HepG2 (cell line): ENCODE measurements around the gene WDR18. TPM values are rescaled to one million over a fixed set of nuclear protein-coding genes. Genes with fewer than 3 reads are reported as not detected.

ENCODE experiments used
- ISL2 ChIP-seq: sonication (generic); formaldehyde crosslinking; IDR thresholded peaks from 2 replicates; pipeline ENCODE4 v1.5.0; 2020; ENCODE audit warnings: missing genetic modification reagents
- RORA ChIP-seq: sonication (generic); formaldehyde crosslinking; IDR thresholded peaks from 2 replicates; pipeline ENCODE4 v1.5.0; 2020; ENCODE audit warnings: mild to moderate bottlenecking, missing genetic modification reagents, moderate library complexity
- U2AF2 ChIP-seq: fragments of 200-400 bp; formaldehyde crosslinking; IDR thresholded peaks from 2 replicates; pipeline ENCODE4 v1.6.1; 2017; ENCODE audit warnings: low read depth, mild to moderate bottlenecking, low read length
- ZFP41 ChIP-seq: sonication (generic); formaldehyde crosslinking; IDR thresholded peaks from 2 replicates; pipeline ENCODE4 v1.4.0; 2020; ENCODE audit warnings: mild to moderate bottlenecking, missing genetic modification reagents, borderline replicate concordance
- ZNF292 ChIP-seq: sonication (generic); formaldehyde crosslinking; IDR thresholded peaks from 2 replicates; pipeline ENCODE4 v1.8.1; 2022; ENCODE audit warnings: mild to moderate bottlenecking, low read depth, missing genetic modification reagents, borderline replicate concordance
- ZNF510 ChIP-seq: sonication (generic); formaldehyde crosslinking; IDR thresholded peaks from 2 replicates; pipeline ENCODE4 v1.4.0; 2020; ENCODE audit warnings: low read depth, mild to moderate bottlenecking, missing genetic modification reagents
- polyA plus RNA-seq, 8 experiments: library from polyadenylated mRNA; depleted of rRNA in 3 of 8; stranded (reverse) in 7 of 8; unstranded in 1 of 8; fragments of >200 nt; fragmentation: Illumina TruSeq in 4 of 8; extraction: Trizol in 4 of 8; gene quantifications; 2 replicates each; pipeline versions ENCODE4 v1.2.1 to v1.2.3, GENCODE V29; 2011 to 2016; ENCODE audit warnings: low read depth in 4 of 8, missing spikeins in 1 of 8, mixed read lengths in 1 of 8; ENCODE audit not compliant: insufficient read depth in 1 of 8
- total RNA-seq, 5 experiments: library from RNA; depleted of rRNA; stranded (reverse); fragments of >200 nt; fragmentation: Illumina TruSeq; extraction: Trizol; gene quantifications; 2 replicates each; pipeline ENCODE4 v1.2.3, GENCODE V29; 2016; ENCODE audit warnings: low read depth in 1 of 5
- TF ChIP-seq, protein P1 (sequence below): sonication (generic); formaldehyde crosslinking; IDR thresholded peaks from 2 replicates; pipeline ENCODE4 v1.4.0; 2020; ENCODE audit warnings: missing genetic modification reagents
- TF ChIP-seq, protein P2 (sequence below): sonication (generic); formaldehyde crosslinking; IDR thresholded peaks from 2 replicates; pipeline ENCODE4 v1.4.0; 2020; ENCODE audit warnings: mild to moderate bottlenecking, missing genetic modification reagents
- TF ChIP-seq, protein P3 (sequence below): sonication (generic); formaldehyde crosslinking; IDR thresholded peaks from 2 replicates; pipeline ENCODE4 v1.5.0; 2020; ENCODE audit warnings: mild to moderate bottlenecking, missing genetic modification reagents
- TF ChIP-seq, protein P4 (sequence below): IDR thresholded peaks from 2 replicates; pipeline ENCODE4 v1.4.0; 2020; ENCODE audit warnings: mild to moderate bottlenecking, missing genetic modification reagents

The WDR18 gene
- total and polyA plus RNA-seq, 2 of the 13 experiments (the other 11 are each of a cell fraction or from before 2014, with no cell fraction given): 36.4 to 47.6 TPM

DNA sequence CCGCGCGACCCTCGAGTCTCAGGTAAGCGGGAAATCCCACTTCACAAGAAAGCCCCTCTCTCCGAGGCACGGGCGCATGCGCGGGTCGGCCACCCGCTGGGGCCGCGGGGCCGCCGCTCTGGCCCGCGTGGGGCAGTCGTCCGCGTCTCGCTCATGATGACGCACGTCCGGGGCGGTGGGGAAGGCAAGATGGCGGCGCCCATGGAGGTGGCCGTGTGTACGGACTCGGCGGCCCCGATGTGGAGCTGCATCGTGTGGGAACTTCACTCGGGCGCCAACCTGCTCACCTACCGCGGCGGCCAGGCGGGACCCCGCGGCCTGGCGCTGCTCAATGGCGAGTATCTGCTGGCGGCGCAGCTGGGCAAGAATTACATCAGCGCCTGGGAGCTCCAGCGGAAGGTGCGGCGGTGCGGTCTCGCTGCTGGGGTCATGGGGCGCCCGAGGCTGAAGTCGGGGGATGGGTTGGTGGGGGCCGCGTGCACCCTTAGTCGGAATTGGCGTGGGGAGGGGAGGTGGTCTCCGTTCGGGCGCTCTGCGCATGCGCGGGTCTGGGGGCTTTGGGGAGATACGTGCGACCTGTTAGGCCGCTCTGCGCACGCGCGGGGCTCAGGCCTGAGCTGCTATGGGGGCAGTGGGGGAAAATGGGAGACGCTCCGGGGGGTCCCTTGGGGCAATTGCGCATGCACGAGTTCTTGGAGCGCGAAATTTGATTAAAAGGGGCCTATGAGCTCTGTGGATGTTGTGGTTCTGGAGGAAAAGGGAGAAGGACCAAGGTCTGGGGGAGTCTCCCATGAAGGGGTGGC is at the start of gene WDR18 (continued):
- TF ChIP-seq ZNF292 (CRISPR knock-in tag) (no peak), ISL2 (CRISPR knock-in tag) (no peak; the same call in 1 of the 2 replicates), RORA (no peak), U2AF2 (0 out of 2 replicates have a peak, but pooled peaks have one; percentile 40), ZFP41 (CRISPR knock-in tag) (0 out of 2 replicates have a peak, but pooled peaks have one; percentile 28), ZNF510 (CRISPR knock-in tag) (no peak)
- TF ChIP-seq, protein P1, sequence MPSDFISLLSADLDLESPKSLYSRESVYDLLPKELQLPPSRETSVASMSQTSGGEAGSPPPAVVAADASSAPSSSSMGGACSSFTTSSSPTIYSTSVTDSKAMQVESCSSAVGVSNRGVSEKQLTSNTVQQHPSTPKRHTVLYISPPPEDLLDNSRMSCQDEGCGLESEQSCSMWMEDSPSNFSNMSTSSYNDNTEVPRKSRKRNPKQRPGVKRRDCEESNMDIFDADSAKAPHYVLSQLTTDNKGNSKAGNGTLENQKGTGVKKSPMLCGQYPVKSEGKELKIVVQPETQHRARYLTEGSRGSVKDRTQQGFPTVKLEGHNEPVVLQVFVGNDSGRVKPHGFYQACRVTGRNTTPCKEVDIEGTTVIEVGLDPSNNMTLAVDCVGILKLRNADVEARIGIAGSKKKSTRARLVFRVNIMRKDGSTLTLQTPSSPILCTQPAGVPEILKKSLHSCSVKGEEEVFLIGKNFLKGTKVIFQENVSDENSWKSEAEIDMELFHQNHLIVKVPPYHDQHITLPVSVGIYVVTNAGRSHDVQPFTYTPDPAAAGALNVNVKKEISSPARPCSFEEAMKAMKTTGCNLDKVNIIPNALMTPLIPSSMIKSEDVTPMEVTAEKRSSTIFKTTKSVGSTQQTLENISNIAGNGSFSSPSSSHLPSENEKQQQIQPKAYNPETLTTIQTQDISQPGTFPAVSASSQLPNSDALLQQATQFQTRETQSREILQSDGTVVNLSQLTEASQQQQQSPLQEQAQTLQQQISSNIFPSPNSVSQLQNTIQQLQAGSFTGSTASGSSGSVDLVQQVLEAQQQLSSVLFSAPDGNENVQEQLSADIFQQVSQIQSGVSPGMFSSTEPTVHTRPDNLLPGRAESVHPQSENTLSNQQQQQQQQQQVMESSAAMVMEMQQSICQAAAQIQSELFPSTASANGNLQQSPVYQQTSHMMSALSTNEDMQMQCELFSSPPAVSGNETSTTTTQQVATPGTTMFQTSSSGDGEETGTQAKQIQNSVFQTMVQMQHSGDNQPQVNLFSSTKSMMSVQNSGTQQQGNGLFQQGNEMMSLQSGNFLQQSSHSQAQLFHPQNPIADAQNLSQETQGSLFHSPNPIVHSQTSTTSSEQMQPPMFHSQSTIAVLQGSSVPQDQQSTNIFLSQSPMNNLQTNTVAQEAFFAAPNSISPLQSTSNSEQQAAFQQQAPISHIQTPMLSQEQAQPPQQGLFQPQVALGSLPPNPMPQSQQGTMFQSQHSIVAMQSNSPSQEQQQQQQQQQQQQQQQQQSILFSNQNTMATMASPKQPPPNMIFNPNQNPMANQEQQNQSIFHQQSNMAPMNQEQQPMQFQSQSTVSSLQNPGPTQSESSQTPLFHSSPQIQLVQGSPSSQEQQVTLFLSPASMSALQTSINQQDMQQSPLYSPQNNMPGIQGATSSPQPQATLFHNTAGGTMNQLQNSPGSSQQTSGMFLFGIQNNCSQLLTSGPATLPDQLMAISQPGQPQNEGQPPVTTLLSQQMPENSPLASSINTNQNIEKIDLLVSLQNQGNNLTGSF (CRISPR knock-in tag): no peak
- TF ChIP-seq, protein P2, sequence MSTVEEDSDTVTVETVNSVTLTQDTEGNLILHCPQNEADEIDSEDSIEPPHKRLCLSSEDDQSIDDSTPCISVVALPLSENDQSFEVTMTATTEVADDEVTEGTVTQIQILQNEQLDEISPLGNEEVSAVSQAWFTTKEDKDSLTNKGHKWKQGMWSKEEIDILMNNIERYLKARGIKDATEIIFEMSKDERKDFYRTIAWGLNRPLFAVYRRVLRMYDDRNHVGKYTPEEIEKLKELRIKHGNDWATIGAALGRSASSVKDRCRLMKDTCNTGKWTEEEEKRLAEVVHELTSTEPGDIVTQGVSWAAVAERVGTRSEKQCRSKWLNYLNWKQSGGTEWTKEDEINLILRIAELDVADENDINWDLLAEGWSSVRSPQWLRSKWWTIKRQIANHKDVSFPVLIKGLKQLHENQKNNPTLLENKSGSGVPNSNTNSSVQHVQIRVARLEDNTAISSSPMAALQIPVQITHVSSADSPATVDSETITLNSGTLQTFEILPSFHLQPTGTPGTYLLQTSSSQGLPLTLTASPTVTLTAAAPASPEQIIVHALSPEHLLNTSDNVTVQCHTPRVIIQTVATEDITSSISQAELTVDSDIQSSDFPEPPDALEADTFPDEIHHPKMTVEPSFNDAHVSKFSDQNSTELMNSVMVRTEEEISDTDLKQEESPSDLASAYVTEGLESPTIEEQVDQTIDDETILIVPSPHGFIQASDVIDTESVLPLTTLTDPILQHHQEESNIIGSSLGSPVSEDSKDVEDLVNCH: no peak
- TF ChIP-seq, protein P3, sequence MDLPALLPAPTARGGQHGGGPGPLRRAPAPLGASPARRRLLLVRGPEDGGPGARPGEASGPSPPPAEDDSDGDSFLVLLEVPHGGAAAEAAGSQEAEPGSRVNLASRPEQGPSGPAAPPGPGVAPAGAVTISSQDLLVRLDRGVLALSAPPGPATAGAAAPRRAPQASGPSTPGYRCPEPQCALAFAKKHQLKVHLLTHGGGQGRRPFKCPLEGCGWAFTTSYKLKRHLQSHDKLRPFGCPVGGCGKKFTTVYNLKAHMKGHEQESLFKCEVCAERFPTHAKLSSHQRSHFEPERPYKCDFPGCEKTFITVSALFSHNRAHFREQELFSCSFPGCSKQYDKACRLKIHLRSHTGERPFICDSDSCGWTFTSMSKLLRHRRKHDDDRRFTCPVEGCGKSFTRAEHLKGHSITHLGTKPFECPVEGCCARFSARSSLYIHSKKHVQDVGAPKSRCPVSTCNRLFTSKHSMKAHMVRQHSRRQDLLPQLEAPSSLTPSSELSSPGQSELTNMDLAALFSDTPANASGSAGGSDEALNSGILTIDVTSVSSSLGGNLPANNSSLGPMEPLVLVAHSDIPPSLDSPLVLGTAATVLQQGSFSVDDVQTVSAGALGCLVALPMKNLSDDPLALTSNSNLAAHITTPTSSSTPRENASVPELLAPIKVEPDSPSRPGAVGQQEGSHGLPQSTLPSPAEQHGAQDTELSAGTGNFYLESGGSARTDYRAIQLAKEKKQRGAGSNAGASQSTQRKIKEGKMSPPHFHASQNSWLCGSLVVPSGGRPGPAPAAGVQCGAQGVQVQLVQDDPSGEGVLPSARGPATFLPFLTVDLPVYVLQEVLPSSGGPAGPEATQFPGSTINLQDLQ (CRISPR knock-in tag): no peak
- TF ChIP-seq, protein P4, sequence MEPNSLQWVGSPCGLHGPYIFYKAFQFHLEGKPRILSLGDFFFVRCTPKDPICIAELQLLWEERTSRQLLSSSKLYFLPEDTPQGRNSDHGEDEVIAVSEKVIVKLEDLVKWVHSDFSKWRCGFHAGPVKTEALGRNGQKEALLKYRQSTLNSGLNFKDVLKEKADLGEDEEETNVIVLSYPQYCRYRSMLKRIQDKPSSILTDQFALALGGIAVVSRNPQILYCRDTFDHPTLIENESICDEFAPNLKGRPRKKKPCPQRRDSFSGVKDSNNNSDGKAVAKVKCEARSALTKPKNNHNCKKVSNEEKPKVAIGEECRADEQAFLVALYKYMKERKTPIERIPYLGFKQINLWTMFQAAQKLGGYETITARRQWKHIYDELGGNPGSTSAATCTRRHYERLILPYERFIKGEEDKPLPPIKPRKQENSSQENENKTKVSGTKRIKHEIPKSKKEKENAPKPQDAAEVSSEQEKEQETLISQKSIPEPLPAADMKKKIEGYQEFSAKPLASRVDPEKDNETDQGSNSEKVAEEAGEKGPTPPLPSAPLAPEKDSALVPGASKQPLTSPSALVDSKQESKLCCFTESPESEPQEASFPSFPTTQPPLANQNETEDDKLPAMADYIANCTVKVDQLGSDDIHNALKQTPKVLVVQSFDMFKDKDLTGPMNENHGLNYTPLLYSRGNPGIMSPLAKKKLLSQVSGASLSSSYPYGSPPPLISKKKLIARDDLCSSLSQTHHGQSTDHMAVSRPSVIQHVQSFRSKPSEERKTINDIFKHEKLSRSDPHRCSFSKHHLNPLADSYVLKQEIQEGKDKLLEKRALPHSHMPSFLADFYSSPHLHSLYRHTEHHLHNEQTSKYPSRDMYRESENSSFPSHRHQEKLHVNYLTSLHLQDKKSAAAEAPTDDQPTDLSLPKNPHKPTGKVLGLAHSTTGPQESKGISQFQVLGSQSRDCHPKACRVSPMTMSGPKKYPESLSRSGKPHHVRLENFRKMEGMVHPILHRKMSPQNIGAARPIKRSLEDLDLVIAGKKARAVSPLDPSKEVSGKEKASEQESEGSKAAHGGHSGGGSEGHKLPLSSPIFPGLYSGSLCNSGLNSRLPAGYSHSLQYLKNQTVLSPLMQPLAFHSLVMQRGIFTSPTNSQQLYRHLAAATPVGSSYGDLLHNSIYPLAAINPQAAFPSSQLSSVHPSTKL (CRISPR knock-in tag): 0 out of 2 replicates have a peak, but pooled peaks have one; percentile 11
